GM04503 (cell line): ENCODE measurements around the gene CD5L.

ENCODE experiments used
- DNase-seq: peaks from one replicate; pipeline ENCODE4 v3.0.0-alpha.2; 2012; ENCODE audit warnings: low read depth

Gene CD5L

DNA sequence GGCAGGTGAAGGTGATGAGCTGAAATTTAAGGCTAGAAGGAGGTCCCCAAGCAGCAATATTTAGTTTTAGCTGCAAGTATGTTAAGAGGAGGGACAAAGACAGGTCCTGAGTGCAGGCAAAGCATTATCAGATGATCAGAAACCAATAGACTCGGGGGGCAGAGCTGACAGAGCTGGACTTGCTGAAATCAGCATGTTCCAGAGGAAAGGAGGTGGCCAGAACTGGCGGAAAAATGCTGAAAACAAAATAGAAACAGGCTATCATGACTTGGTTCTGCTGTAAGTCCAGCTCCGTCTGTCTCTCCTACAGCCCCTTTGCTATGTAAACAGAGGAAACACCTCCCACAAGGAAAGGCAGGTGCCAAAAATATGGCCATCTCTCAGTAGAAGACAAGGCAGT lies at the start of gene CD5L:
Gene CD5L (minus strand): TSS at position 101 of the 400 bp plus-strand sequence. CDS start 107 bp downstream, outside the sequence.
- DNase-seq = no peak

DNA sequence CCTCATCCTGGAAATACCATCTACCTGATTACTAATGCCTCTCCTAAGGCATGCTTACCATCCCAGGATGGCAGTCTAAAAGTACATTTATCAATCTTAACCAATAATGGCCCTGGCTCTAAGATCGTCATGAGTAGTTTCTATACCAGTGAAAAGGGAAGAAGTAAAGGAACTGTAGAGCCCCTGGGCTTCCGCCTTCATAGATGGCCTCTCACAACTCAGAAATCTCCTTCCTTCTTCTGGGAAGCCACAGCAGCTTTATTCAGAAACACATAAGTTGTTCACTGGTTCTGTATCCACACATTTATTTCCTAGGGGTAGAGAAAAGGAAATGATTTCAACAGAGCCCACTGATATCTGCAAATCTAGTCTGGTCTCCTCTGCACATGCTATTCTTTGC lies 41.0 kb upstream of the CD5L start:
- no peak for DNase-seq

DNA sequence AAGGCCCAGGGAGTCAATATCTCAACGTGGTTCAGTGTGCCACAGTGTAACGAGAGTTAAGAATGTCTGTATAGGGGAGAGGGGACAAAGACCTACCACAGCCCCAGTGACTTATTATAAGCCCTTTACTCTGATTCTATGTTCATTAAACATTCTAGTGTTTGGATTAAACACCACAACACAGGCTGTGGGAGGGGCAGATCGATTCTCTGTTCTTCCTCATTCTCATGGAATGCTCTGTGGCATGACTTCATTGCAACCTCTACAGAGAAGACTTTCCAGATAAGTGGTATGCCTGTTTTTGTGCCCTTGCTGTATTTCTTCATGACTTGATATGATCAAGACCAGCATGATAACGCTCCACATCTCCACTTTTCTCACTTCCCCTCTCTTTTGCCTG lies 39.0 kb upstream of the CD5L start:
- DNase-seq = no peak

DNA sequence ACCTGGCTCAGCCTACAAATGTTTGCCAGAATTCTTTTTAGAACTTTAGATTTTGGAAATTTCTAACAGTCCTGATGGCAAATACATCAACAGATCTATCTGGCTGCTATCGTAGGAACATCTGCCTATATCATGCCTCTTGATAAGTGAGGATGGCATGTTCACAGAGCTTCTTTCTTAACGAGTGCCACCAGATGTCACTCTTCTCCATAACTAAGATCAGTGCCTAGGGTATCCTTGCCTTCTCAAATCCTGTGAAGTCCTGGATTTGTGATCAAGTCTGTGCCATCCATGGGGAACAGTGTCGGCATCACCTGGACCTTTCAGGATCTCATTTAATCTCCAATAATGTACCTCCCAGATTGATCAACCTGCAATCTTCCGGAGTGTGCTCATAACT lies 36.5 kb upstream of the CD5L start:
- DNase-seq = peak; percentile 11

DNA sequence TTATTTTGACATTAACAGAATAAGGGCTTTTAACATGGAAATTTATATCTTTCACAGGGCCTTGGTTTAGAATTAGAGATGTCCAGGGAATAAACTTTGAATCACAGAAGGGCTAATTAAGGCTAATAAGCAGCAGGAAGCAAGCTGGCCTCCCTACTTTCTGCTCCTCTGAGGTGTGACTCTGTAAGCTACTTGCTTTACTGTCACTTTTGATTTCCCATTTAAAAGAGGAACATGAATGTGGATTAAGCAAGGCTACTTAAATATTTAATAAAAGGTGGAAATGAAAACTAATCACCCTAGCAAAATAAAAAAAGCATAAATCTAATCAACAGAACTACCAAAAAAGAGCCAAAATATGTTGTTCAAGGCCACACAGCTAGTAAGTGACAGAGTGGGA lies 28.9 kb upstream of the CD5L start:
- no peak for DNase-seq

DNA sequence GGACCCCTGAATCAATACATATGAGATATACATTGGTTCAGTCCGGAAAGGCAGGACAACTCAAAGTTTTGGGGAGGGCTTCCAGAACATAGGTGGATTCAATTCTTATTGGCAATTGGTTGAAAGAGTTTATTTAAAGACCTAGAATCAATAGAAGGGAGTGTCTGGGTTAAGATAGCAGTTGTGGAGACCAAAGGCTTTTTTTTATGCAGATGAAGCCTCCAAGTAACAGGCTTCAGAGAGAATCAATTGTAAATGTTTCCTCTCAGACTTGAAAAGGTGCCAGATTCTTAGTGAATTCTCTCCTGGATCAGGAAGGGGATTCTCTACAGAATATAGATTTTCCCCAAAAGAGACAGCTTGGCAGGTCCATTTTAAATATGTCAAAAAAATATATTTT lies 27.0 kb upstream of the CD5L start:
- DNase-seq = no peak

DNA sequence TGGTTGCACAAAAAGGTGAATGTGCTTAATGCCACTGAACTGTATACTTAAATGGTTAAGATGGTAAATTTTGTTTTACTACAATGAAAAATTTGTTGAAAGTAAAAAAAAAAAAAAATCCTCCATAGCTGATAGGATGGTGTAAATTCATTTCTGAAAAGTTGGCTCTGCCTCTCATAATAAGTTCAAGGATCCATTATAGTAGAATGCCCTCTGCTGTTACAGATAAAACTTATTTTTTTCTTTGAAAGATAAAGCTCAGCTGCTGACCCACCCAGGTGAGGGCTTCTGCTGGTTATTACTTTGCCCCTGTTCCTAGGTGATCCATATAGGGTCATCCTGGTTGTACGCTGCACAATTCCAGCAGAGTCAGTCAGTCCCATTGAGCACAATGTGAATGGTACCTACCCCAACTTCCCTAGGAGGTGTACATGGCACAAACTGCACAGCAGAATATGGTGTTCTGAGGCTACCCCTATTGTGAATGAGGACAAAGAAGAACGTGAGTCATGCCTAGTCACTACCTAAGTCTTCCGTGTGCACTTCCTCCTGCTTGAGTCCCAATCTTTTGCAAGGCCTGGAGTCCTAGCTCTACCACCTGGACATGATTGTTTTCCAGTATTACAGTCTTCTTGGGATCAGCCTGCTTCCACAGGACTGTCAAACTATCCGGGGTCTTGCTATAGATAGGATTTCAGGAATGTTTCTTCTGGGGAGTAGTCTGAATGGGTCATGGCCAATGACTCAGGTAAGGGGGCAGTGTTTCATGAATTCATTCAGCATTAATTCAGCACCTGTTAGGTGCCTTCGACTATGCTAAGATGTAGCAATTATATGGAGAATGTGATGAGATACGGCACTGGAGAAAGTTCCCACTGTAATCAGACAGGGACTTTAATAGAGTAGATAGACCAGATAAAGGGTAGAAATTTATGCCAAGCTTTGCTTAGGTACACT lies 20.8 kb upstream of the CD5L start:
- DNase-seq = no peak

DNA sequence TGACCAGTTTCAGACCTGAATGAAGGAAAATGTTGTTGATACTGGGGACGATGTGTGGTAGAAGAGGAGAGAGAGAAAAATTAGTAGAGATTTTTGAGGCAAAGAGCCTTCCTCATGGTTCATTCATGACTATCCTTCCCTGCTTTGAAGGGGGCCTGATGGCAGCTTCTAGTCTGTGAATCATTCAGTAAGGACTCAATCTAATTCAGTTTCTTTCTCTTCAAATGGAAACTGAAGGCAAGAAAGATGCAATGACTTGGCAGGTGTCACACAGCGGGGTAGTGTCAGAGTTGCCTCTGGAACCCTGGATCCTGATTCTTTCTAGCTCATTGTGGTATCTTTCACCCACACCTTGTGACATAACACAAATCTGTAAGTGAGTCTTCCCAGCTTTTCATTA lies 14.9 kb upstream of the CD5L start:
- no peak for DNase-seq

DNA sequence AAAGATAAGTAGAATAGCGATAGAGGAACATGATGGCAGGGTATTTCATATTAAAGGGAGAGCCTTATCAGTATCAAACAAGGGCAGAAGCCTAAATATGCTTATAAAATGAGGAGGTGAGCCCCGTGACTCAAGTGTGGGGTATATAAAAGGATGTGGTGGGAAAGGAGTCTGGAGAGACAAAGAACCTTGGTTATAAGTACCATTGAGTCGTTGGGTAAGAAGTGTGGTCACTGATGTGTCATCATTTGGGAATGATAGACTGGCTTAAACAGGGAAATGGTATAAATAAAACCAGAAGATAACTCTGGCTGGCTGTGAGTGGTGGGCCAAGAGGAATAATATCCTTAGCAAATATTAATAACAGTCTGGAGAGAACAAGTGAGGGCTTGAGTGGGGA lies 10.9 kb upstream of the CD5L start:
- no peak for DNase-seq

DNA sequence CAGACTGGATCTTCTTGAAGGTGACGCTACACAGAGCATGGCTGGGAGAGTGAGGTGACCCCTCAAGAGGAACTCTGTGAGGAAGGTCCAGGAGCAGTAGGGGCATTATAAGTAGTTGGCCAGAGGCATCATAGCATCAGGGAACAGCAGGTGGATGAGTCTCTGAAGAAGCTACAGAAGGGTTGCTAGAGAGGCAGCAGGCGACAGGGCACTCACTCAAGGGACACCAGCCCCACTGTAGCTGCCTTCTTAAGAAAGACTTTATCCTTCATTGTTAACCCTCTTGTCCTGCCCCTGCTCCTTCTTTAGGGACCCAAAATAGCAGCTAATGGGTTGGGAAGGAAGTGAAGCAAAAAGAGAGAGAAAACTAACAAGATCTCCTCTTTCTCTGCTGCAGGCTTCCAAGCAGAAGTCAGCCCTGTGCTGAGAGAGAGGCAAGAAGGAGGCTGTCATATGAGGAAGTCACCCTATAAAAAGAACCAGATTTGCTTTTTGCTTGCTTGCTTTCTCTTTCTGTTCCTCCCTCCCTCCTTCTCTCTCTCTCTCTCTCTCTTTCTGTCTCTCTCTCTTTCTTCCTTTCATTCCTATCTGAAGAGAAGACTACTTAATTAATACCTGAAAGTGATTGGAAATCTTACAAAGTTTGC lies 7.7 kb upstream of the CD5L start:
- DNase-seq = no peak

DNA sequence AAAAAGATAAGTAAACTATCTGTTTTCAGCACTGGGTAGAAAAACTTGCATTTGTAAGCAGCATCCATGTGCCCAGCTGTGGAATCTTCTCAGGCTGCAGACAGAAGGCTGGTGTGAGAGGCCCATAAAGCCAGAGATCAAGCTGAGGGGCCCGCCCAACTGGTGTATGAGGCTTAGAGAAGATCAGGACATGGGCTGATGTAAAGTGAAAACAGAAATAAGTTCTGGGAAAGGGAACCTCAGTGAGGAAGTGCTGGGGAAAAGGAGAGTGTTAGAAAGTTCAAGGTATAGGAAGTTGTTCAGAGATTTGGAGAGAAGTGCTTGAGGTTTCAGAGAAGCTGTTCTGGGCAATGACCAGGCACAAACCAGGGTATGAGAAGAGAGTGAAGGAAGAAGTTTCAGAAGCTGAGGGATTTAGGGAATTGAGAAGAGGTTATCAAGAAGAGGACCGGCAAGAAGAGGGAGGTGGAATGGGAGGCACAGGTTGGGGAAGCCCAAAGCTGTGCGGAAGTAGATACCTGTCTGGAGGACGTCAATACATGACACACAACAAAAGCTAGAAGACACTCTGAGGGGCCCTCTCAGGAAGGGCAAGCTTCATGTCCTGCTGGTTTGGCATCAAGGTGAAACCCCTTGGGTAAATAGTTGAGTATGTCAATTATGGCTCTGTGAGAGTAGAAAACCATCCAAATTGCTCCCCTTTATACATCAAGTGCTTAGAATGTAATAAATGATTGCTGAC lies 2.7 kb upstream of the CD5L start:
- no peak for DNase-seq

DNA sequence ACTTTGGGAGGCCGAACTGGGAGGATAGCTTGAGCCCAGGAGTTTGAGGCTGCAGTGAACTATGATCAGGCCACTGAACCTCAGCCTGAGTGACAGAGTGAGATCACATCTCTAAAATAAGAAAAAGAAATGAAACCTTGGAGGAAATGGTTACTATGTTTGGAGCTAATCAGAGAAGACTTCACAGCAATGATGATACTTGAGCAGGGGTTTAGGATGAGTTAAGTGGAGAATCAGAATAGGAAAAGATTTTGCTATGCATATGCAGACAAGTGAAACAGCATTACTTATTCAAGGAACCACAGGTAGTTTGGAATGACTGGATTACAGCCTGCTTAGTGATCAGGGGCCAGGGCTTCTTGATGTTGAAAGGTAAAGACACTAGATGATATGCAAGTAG lies 1.3 kb upstream of the CD5L start:
- DNase-seq = no peak

DNA sequence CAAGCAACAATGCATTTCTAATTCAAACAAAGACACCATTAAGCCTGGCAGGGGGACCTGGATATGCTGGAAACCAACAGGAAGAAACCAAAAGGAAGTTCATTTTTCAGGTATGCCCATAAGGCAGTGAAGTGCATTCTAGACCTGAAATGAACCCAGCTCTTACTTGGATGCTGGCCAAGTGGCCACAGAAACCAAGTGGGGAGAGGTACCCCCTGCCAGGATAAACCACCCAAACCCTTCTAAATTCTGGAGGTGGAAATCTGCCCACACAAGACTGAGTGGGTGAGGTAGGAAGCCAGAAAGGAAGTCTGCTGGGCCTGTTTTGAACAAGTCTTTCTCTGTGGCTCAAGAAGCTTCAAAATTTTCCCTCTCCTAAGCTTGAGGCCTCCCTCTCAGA lies 2.6 kb downstream of the CD5L start:
- DNase-seq = no peak

DNA sequence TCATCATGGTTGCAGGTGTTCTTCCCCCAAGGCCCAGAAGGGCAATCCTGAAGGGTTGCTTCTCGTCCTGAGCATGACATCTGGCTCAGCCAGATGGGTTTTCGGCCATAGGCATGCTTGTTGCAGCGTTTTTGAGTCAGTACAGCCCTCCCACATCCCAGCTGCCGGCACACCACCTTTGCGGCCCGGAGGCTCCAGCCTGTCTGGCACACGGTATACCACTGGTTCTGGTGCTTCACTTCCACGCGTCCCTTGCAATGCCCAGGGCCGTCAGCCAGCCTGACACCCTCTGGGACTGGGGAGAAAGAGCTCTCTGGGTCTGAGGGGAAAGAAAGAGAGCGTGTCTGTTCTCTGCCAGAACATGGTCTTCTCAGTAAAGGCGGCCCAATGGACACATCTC lies 7.2 kb downstream of the CD5L start:
- DNase-seq = no peak

DNA sequence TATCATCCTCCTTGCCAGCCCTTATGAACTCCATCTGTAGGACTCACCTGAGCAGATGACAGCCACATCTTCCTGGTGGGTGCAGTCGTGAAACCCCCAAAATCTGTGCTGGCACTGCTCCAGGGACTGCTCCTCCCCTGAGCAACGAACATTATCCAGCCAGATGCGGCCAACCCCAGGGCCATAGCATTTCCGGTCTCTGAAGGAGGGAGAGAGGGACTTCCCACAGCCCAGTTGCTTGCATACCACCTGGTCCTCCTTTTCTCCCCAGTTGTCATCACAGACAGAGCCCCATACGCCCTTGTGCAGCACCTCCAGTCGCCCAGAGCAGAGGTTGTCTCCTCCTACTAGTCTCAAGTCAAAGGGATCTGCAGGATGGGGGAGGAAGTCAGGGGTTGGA lies 8.5 kb downstream of the CD5L start:
- no peak for DNase-seq

DNA sequence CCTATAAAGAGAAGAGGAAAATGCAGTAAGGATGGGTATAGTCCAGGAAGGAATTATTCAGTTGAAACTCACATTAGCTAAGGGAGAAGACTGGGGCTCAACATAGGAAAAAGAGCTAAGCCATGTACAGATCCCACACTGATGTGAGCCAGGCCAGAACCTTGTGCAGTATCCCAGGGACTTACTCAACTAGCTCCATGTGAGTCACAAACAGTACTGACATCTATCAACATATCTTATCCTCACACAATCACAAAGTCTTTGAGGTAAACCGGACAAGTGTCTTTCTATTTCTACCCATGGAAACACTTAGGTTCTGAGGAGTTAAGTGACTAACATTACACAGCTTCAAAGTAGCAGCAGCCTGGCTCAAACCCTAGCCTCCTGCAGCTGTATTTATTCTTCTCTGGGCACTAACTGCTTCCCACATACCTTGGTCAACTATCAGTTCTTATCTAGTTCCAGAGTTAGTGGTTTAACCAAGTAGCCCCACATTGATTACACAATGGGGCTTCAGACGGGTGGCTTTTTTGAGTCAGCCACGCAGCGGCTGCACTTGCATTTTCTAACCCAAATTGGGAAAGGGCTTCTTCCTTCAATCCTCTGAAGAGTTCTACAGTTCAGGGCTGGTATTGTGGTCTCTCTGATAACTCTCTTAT lies 9.5 kb downstream of the CD5L start:
- DNase-seq = no peak

DNA sequence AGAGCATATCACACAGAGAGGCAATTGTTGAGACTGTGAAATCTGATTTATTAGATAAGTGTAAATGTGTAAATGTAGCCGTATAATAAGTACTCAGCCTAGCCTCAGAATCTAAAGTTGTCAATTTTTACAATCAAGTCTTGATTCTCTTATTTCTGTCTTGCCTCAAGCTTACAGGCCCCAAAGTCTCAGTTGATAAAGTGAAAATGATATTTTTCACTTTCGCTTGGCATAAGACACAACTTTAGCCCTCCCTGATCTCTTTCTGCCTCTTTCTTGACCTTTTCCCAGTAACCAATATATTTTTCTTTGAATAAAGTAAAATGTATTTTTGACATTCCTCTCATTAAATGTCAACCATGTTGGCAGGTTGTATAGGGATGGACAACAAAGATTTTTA lies 10.7 kb downstream of the CD5L start:
- no peak for DNase-seq

DNA sequence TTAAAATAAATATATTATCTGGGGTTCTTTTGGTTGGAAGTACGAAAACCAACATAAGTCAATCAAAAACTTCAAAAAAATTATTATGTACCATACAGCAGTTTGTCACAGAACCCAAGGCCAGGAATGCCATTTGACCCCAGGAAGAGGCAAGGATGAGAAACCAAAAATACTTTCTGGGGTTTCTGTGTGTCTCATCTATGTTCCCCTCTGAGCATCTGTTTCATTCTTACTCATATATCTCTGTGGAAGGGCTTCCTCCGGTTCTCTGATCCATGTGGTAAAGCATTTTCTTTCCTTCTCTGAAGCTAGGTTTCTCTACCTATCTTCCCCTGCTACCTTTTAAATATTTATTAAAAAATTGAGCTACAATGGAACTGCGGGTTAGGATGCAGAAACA lies 11.9 kb downstream of the CD5L start:
- no peak for DNase-seq

DNA sequence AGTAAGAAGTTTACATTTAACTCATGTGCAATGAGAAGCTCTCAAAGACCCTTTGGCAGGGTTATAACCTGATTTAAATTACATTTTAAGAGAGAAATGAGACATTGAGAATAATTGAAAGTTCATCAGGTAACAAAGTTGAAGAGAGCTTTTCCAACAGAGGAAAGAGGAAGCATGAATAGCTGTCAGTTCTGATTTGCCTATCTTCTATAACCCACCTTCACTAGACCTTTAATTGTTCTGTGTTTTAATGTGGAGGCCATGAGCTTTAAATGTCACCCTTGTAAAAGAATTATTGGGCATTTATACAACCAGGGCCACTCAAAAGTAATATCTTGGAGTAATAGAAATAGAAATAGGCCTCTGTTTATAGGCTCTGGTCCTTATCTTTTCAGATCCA lies 12.4 kb downstream of the CD5L start:
- no peak for DNase-seq

DNA sequence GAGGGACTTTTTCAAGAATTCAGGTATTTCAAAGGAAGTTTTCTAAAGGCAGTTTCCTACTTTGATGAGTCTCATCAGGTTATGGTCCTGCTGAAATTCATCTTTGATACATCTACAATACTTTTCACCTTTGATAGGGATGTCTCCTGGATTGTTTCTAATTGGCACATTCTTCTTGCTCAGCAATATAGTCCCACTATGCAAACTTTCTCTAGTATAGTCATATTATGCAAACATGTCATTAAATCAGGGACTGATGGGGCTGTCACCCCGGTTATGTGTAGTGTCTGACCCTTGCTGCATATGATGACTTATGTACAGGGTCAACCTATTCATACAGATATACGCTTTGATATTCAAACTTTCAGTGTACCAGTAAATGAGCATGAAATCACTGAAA lies 21.3 kb downstream of the CD5L start:
- DNase-seq = no peak

DNA sequence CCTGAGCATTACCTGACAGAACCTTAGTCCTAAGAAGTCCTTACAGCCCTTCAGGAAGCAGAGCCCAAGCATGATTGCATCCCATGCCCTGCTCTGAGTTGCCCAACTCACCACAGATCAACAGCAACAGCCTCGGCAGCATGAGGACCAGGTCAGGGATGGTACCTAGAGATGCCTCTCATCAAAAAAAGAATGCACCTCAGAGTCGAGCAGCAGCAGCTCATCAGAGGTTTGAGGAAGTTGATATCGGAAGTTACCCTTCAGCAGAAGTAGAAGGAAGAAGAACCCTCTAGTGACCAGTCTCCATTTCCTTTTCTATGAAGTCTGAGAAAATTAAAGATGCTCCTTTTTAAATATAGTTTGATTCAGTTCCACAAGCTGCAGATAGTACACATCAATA lies 21.7 kb downstream of the CD5L start, which contains the start of gene FCRL1:
Gene FCRL1 (minus strand): TSS at position 225 of the 400 bp plus-strand sequence. CDS start 83 bp downstream, at position 142.
- DNase-seq = no peak

DNA sequence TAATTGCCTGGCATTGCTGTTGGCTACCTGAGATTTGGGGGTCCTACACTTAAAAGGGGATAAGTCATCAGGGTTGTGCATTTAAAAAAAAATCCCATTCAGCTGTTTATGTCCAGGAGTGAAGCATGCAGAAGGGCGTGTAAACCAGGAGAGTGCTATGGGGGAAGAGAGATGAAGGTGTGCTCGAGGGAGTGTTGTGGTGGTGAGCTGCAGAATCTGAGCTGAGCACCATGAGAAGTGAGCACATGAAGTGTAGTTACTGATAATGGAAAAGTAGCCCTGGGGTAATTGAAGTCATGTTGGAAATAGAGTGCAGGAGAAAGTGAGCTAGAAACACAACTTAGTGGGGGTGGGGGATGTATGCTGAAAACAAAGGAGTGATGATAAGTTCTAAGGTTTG lies 22.4 kb downstream of the CD5L start:
- no peak for DNase-seq
